ENCODE results near the gene MMP24OS.

- no peak for TF ChIP-seq POLR2A (IDR thresholded peaks at IDR 0.05)
- TF ChIP-seq CTCF (IDR thresholded peaks at IDR 0.05): no peak
- TF ChIP-seq POLR2AphosphoS5 (IDR thresholded peaks at IDR 0.05): no peak
Observed at GRCh38 chr20:35287509-35288324, 9.8 kb upstream of the MMP24OS start.
